IMR-90 (cell line): Measurements from ENCODE around the gene MON1A. TPM values are rescaled to one million over a fixed set of nuclear protein-coding genes. Genes with fewer than 3 reads are reported as not detected.
A peak's percentile ranks its signal among the peaks of the same experiment; 100 is the strongest.

Experiments used
- ATAC-seq: fragments of 200-7000 bp; cut with Tn5 transposase; 2 replicates; pipeline ENCODE4 v1.9.1; 2020; ENCODE audit warnings: low read depth, mild to moderate bottlenecking, moderate library complexity
- BruUV-seq: library from RNA; stranded (reverse); fragments of 400-500 nt; replicated peaks from 2 replicates; lab custom pipeline; 2021; lab: Mats Ljungman, UMichigan
- CTCF ChIA-PET: fragments of 300-600 bp; formaldehyde crosslinking; extraction: SDS; loops from one replicate; lab custom pipeline; 2021; ENCODE audit warnings: antibody characterized with exemption; lab: Yijun Ruan, JAX
- POLR2A ChIA-PET: fragments of 300-600 bp; sonication (Branson Sonifier 250); formaldehyde crosslinking; loops from one replicate; lab custom pipeline; 2022; ENCODE audit warnings: antibody characterized with exemption; ENCODE audit not compliant: unreplicated experiment; lab: Charles Lee
- DNase-seq: peaks from one replicate; pipeline ENCODE4 v3.0.0; 2013
- H2AFZ ChIP-seq: replicated peaks from 2 replicates; pipeline ENCODE3; 2013; ENCODE audit warnings: low read length, mild to moderate bottlenecking; ENCODE audit not compliant: poor library complexity
- H2AK5ac ChIP-seq: 2 replicates; pipeline ENCODE4 v1.6.1; 2013; ENCODE audit warnings: low read depth, low read length, inconsistent platforms
- H2AK9ac ChIP-seq: replicated peaks from 2 replicates; pipeline ENCODE3; 2013; ENCODE audit warnings: mild to moderate bottlenecking, low read depth, low read length, moderate library complexity; ENCODE audit not compliant: poor library complexity
- H2BK120ac ChIP-seq: 2 replicates; pipeline ENCODE4 v1.6.1; 2013; ENCODE audit warnings: low read depth, low read length, inconsistent platforms
- H2BK15ac ChIP-seq: 3 replicates; pipeline ENCODE4 v1.6.1; 2013; ENCODE audit warnings: low read depth, low read length, inconsistent platforms
- H2BK20ac ChIP-seq: 2 replicates; pipeline ENCODE4 v1.6.1; 2013; ENCODE audit warnings: low read depth, mild to moderate bottlenecking, inconsistent platforms, low read length, moderate library complexity
- H2BK5ac ChIP-seq: 2 replicates; pipeline ENCODE4 v1.6.1; 2013; ENCODE audit warnings: mild to moderate bottlenecking, low read depth, low read length, inconsistent platforms; ENCODE audit not compliant: poor library complexity, severe bottlenecking
- H3K14ac ChIP-seq: replicated peaks from 2 replicates; pipeline ENCODE4 v1.6.1; 2013; ENCODE audit warnings: low read depth, low read length, inconsistent platforms
- H3K18ac ChIP-seq: 2 replicates; pipeline ENCODE4 v1.6.1; 2013; ENCODE audit warnings: low read depth, low read length, control low read depth
- H3K23ac ChIP-seq: 2 replicates; pipeline ENCODE4 v1.6.1; 2013; ENCODE audit warnings: low read depth, low read length, inconsistent platforms
- H3K27ac ChIP-seq: 2 replicates; pipeline ENCODE4 v1.5.1; 2013; ENCODE audit warnings: mild to moderate bottlenecking, control low read depth, low read length; ENCODE audit not compliant: insufficient read depth
- H3K27me3 ChIP-seq: 2 replicates; pipeline ENCODE4 v1.6.1; 2013; ENCODE audit warnings: low read length; ENCODE audit not compliant: control insufficient read depth, insufficient read depth
- H3K36me3 ChIP-seq: 2 replicates; pipeline ENCODE4 v1.6.1; 2013; ENCODE audit warnings: low read length, mixed read lengths; ENCODE audit not compliant: control insufficient read depth, insufficient read depth
- H3K4ac ChIP-seq: 2 replicates; pipeline ENCODE4 v1.6.1; 2013; ENCODE audit warnings: low read depth, low read length, inconsistent platforms
- H3K4me1 ChIP-seq: 2 replicates; pipeline ENCODE4 v1.6.1; 2013; ENCODE audit warnings: low read length, mixed read lengths; ENCODE audit not compliant: control insufficient read depth, insufficient read depth
- H3K4me2 ChIP-seq: 2 replicates; pipeline ENCODE4 v1.6.1; 2013; ENCODE audit warnings: low read depth, mild to moderate bottlenecking, control low read depth, low read length, moderate library complexity
- H3K4me3 ChIP-seq: 2 replicates; pipeline ENCODE4 v1.5.1; 2013; ENCODE audit warnings: low read depth, mild to moderate bottlenecking, control low read depth, low read length, moderate library complexity; ENCODE audit not compliant: insufficient read depth
- H3K56ac ChIP-seq: 2 replicates; pipeline ENCODE4 v1.6.1; 2013; ENCODE audit warnings: low read length, inconsistent platforms; ENCODE audit not compliant: insufficient read depth; ENCODE audit errors: extremely low read depth
- H3K79me1 ChIP-seq, 2 experiments: 2 replicates each; pipeline ENCODE4 v1.6.1; 2013; ENCODE audit warnings: low read length in 2 of 2, inconsistent platforms in 1 of 2, low read depth in 1 of 2
- H3K9ac ChIP-seq: 2 replicates; pipeline ENCODE4 v1.6.1; 2013; ENCODE audit warnings: low read depth, low read length, control low read depth
- H3K9me1 ChIP-seq: 2 replicates; pipeline ENCODE4 v1.6.1; 2013; ENCODE audit warnings: low read length, inconsistent platforms; ENCODE audit not compliant: insufficient read depth
- H3K9me3 ChIP-seq: 2 replicates; pipeline ENCODE4 v1.6.1; 2013; ENCODE audit warnings: low read length; ENCODE audit not compliant: control insufficient read depth, insufficient read depth
- H4K20me1 ChIP-seq: 2 replicates; pipeline ENCODE4 v1.6.1; 2013; ENCODE audit warnings: low read length, inconsistent platforms; ENCODE audit not compliant: insufficient read depth
- H4K5ac ChIP-seq: 2 replicates; pipeline ENCODE4 v1.6.1; 2013; ENCODE audit warnings: mild to moderate bottlenecking, low read depth, low read length, control low read depth
- H4K8ac ChIP-seq, 2 experiments: 2 replicates each; pipeline ENCODE4 v1.6.1; 2013; ENCODE audit warnings: low read depth in 2 of 2, low read length in 2 of 2, control low read depth in 1 of 2, inconsistent platforms in 1 of 2
- H4K91ac ChIP-seq: 2 replicates; pipeline ENCODE4 v1.6.1; 2013; ENCODE audit warnings: low read depth, low read length, inconsistent platforms; ENCODE audit not compliant: insufficient read depth
- BHLHE40 ChIP-seq: fragments of 150-350 bp; IDR thresholded peaks from 2 replicates; pipeline ENCODE4 v1.6.1; 2016; ENCODE audit warnings: mild to moderate bottlenecking, low read depth, low read length
- CEBPB ChIP-seq: IDR thresholded peaks from 2 replicates; pipeline ENCODE4 v1.6.1; 2012; ENCODE audit warnings: low read depth, low read length, improper control_type of control experiment
- FOS ChIP-seq: fragments of 150-350 bp; IDR thresholded peaks from 2 replicates; pipeline ENCODE4 v1.6.1; 2016; ENCODE audit warnings: low read depth, low read length
- MAZ ChIP-seq: IDR thresholded peaks from 2 replicates; pipeline ENCODE4 v1.6.1; 2012; ENCODE audit warnings: low read depth, mild to moderate bottlenecking, low read length, improper control_type of control experiment, moderate library complexity, borderline replicate concordance
- MXI1 ChIP-seq: IDR thresholded peaks from 2 replicates; pipeline ENCODE4 v1.6.1; 2012; ENCODE audit warnings: low read depth, mild to moderate bottlenecking, low read length, moderate library complexity, borderline replicate concordance
- NFE2L2 ChIP-seq: fragments of 150-350 bp; IDR thresholded peaks from 2 replicates; pipeline ENCODE4 v1.6.1; 2016; ENCODE audit warnings: low read depth, mild to moderate bottlenecking, low read length
- POLR2A ChIP-seq: IDR thresholded peaks from 2 replicates; pipeline ENCODE4 v1.6.1; 2012; ENCODE audit warnings: mild to moderate bottlenecking, low read depth, low read length
- WGBS, 2 experiments: methylation state at CpG; one replicate each; pipeline versions ENCODE4 v1.1.5 to v1.1.7; 2013; ENCODE audit warnings: missing lambda C conversion rate in 2 of 2; ENCODE audit not compliant: insufficient read length in 1 of 2; ENCODE audit errors: extremely low coverage in 2 of 2; 5-methylcytosine and 5-hydroxymethylcytosine counted together
- dilution Hi-C: fragments of 300-500 bp; cut with HindIII; formaldehyde crosslinking; loops from one replicate; pipeline ENCODE4 v1.14.3; 2018; ENCODE audit warnings: low sequenced_read_pairs; ENCODE audit not compliant: unreplicated experiment
- in situ Hi-C: fragments of 300-500 bp; cut with MboI; formaldehyde crosslinking; loops from 3 replicates; pipeline ENCODE4 v1.14.3; 2019; ENCODE audit warnings: low sequenced_read_pairs, inconsistent platforms, mixed read lengths
- intact Hi-C: fragments of 100-400 bp; cut with micrococcal nuclease; formaldehyde crosslinking; loops from 2 replicates; pipeline ENCODE4 v1.10.0; 2022
- polyA plus RNA-seq, 3 experiments: library from polyadenylated mRNA; depleted of rRNA; stranded (reverse); fragments of >200 nt; gene quantifications; 2 replicates each; pipeline ENCODE4 v1.2.3, GENCODE V29; 2012; ENCODE audit warnings: low replicate concordance in 1 of 3
- total RNA-seq: library from RNA; depleted of rRNA; stranded (reverse); fragments of >200 nt; gene quantifications from 2 replicates; pipeline ENCODE4 v1.2.3, GENCODE V29; 2012
- TF ChIP-seq, protein P1 (sequence below): conservative IDR thresholded peaks from 2 replicates; pipeline ENCODE4 v1.5.1; 2012; ENCODE audit warnings: mild to moderate bottlenecking, low read depth, low read length, improper control_type of control experiment

MON1A gene
- total and polyA plus RNA-seq, 2 of the 4 experiments (the other 2 are of a cell fraction) = 8.2 to 13.5 TPM

GRCh38 chr3:49911611-49912010, 18.0 kb downstream of the MON1A start:
- Histone ChIP-seq H3K79me1 (peaks cover 0 to 4% of the 10 kb centered on the region in 2 experiments; a peak in 2 of 4 replicates), H4K91ac (no peak overlapping the region), H3K4me2 (no peak overlapping the region), H2BK20ac (no peak overlapping the region), H3K56ac (no peak overlapping the region), H3K23ac (no peak overlapping the region), H3K9me1 (peaks cover 1% of the 10 kb centered on the region; the same call in 1 of the 2 replicates), H3K4me1 (no peaks in the 10 kb centered on the region), H3K4me3 (no peak overlapping the region), H3K18ac (no peak overlapping the region), H3K4ac (no peak overlapping the region), H2BK120ac (no peak overlapping the region), H2AK5ac (no peak overlapping the region), H2AFZ (peak overlapping the region; percentile 11), H2BK15ac (no peak overlapping the region), H2AK9ac (peak overlapping the region; percentile 16), H3K14ac (no peak overlapping the region), H4K5ac (no peak overlapping the region), H4K20me1 (peaks cover 2% of the 10 kb centered on the region; the same call in 1 of the 2 replicates), H4K8ac (no peak overlapping the region), H3K36me3 (peaks cover 21% of the 10 kb centered on the region), H3K9ac (no peak overlapping the region), H3K27me3 (no peaks in the 10 kb centered on the region), H3K27ac (no peak overlapping the region), H3K9me3 (no peaks in the 10 kb centered on the region), H2BK5ac (no peak overlapping the region)
- TF ChIP-seq FOS = no peak
- no peak for TF ChIP-seq NFE2L2
- TF ChIP-seq CEBPB = no peak
- TF ChIP-seq MXI1 = no peak
- TF ChIP-seq BHLHE40 = no peak
- TF ChIP-seq POLR2A = no peak
- TF ChIP-seq, protein P1, sequence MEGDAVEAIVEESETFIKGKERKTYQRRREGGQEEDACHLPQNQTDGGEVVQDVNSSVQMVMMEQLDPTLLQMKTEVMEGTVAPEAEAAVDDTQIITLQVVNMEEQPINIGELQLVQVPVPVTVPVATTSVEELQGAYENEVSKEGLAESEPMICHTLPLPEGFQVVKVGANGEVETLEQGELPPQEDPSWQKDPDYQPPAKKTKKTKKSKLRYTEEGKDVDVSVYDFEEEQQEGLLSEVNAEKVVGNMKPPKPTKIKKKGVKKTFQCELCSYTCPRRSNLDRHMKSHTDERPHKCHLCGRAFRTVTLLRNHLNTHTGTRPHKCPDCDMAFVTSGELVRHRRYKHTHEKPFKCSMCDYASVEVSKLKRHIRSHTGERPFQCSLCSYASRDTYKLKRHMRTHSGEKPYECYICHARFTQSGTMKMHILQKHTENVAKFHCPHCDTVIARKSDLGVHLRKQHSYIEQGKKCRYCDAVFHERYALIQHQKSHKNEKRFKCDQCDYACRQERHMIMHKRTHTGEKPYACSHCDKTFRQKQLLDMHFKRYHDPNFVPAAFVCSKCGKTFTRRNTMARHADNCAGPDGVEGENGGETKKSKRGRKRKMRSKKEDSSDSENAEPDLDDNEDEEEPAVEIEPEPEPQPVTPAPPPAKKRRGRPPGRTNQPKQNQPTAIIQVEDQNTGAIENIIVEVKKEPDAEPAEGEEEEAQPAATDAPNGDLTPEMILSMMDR = no peak
- TF ChIP-seq MAZ = no peak
- intact Hi-C loops = no loop called here
- in situ Hi-C loops = no loop called here
- ATAC-seq (no peak), DNase-seq (no peak)
- dilution Hi-C loops = no loop called here
- BruUV-seq = no TSS peak
- CTCF ChIA-PET = no interaction called here
- 94% methylated on average over 11 of the region's 15 CpGs; no CpG with 5 or more reads in 1 of the 2 experiments for WGBS, 2 experiments
- POLR2A ChIA-PET = no interaction called here
